Measurements from ENCODE around the gene RUFY3.
"Not testable (repeated sequence)": the region's sequence is repeated elsewhere in the genome, so short reads cannot be mapped to it uniquely, and the experiment has no call there.

The RUFY3 gene

GRCh38 chr4:70788733-70789132, 67.0 kb downstream of the RUFY3 start:
- no peak for DNase-seq

GRCh38 chr4:70793626-70794025, 71.9 kb downstream of the RUFY3 start:
- no peak for DNase-seq

GRCh38 chr4:70801265-70801809, 79.6 kb downstream of the RUFY3 start:
- DNase-seq: no peak

- no peak for DNase-seq
These were observed 81.3 kb downstream of the RUFY3 start for GRCh38 chr4:70802928-70803580.

GRCh38 chr4:70808151-70808550, 86.4 kb downstream of the RUFY3 start:
- no peak for DNase-seq

GRCh38 chr4:70815370-70815769, 93.6 kb downstream of the RUFY3 start:
- DNase-seq: no peak

GRCh38 chr4:70816894-70817293, 95.1 kb downstream of the RUFY3 start:
- DNase-seq: no peak

- DNase-seq: no peak
These were observed 96.5 kb downstream of the RUFY3 start for GRCh38 chr4:70818173-70818855.

GRCh38 chr4:70818921-70819320, 97.2 kb downstream of the RUFY3 start:
- DNase-seq: no peak

GRCh38 chr4:70829015-70829414, 107.3 kb downstream of the RUFY3 start:
- no peak for DNase-seq

- DNase-seq: no peak
These were observed 107.7 kb downstream of the RUFY3 start for GRCh38 chr4:70829492-70829891.

GRCh38 chr4:70830054-70830453, 108.3 kb downstream of the RUFY3 start:
- DNase-seq: no peak

- no peak for DNase-seq
These were observed 109.5 kb downstream of the RUFY3 start for GRCh38 chr4:70831293-70831692.

GRCh38 chr4:70833675-70834074, 111.9 kb downstream of the RUFY3 start:
- no peak for DNase-seq

GRCh38 chr4:70836081-70836480, 114.3 kb downstream of the RUFY3 start:
- no peak for DNase-seq

- no peak for DNase-seq
These were observed 116.4 kb downstream of the RUFY3 start for GRCh38 chr4:70838204-70838603.

GRCh38 chr4:70838666-70839588, 117.2 kb downstream of the RUFY3 start:
- peak; percentile 31 for DNase-seq

- DNase-seq: peak; percentile 78
These were observed 117.9 kb downstream of the RUFY3 start, which contains the start of gene GRSF1 for GRCh38 chr4:70839589-70840093. Gene GRSF1, minus strand, starts transcription at chr4:70839890. Its CDS starts 63 bp downstream, at chr4:70839827.

GRCh38 chr4:70840137-70840536, 118.4 kb downstream of the RUFY3 start:
- DNase-seq: not testable (repeated sequence)

- DNase-seq: not testable (repeated sequence)
These were observed 118.9 kb downstream of the RUFY3 start for GRCh38 chr4:70840631-70841030.

- DNase-seq: no peak
These were observed 119.4 kb downstream of the RUFY3 start for GRCh38 chr4:70841211-70841610.

- no peak for DNase-seq
These were observed 120.2 kb downstream of the RUFY3 start for GRCh38 chr4:70841951-70842350.
